RWPE1 (cell line): ENCODE results near the gene LY6G6D.

Source experiments
- CTCF ChIA-PET: fragments of 350-600 bp; sonication (Branson Sonifier 250); formaldehyde crosslinking; extraction: SDS; loops from one replicate; lab custom pipeline; 2021; lab: Yijun Ruan, JAX
- POLR2A ChIA-PET: fragments of 400-600 bp; formaldehyde crosslinking; extraction: SDS; loops from one replicate; lab custom pipeline; 2020; ENCODE audit warnings: antibody characterized with exemption; ENCODE audit not compliant: low non-redundant PET; lab: Yijun Ruan, JAX
- DNase-seq: peaks from one replicate; pipeline ENCODE4 v3.0.0; 2012; ENCODE audit warnings: low spot score
- H3K27ac ChIP-seq: fragments of 450-650 bp; 2 replicates; pipeline ENCODE4 v1.5.1; 2017
- CTCF ChIP-seq: fragments of 450-650 bp; conservative IDR thresholded peaks from 2 replicates; pipeline ENCODE4 v1.5.1; 2017; ENCODE audit warnings: low read depth, mild to moderate bottlenecking

LY6G6D gene

GRCh38 chr6:31687321-31687720, 27.8 kb upstream of the LY6G6D start:
- ChIA-PET CTCF (no interaction called here), POLR2A (interaction anchor here (0.6 kb wide), 1 partner anchor 293 kb away, joined by 5 read pairs; no protein-coding TSS in a partner anchor)
- no peak for DNase-seq
- TF ChIP-seq CTCF, result no peak
- peak overlapping the region; percentile 5; the same call in 1 of the 2 replicates for H3K27ac ChIP-seq

- ChIA-PET POLR2A (interaction anchor here (0.6 kb wide), 1 partner anchor 292 kb away, joined by 5 read pairs; no protein-coding TSS in a partner anchor), CTCF (no interaction called here)
- H3K27ac ChIP-seq, result peak overlapping the region; percentile 5
- DNase-seq, result no peak
- no peak for TF ChIP-seq CTCF
Observed at GRCh38 chr6:31687860-31688693, 27.1 kb upstream of the LY6G6D start.

- ChIA-PET CTCF (interaction anchor here (0.6 kb wide), 1 partner anchor 10 kb away, joined by 3 read pairs; no protein-coding TSS in a partner anchor), POLR2A (no interaction called here)
- no peak for DNase-seq
- H3K27ac ChIP-seq, result peak overlapping the region; percentile 52
- TF ChIP-seq CTCF, result no peak; the same call in 1 of the 2 replicates
Observed at GRCh38 chr6:31689249-31690110, 25.7 kb upstream of the LY6G6D start.

GRCh38 chr6:31690231-31691077, 24.7 kb upstream of the LY6G6D start:
- ChIA-PET POLR2A (no interaction called here), CTCF (interaction anchor here (0.6 to 1.0 kb wide), 5 partner anchors 11 to 192 kb away, joined by 3 to 5 read pairs (median 4); partner anchors contain the start of gene LY6G6C)
- DNase-seq, result no peak
- no peak for TF ChIP-seq CTCF
- peak overlapping the region; percentile 52 for H3K27ac ChIP-seq

- no peak for TF ChIP-seq CTCF
- DNase-seq, result no peak
- H3K27ac ChIP-seq, result peak overlapping the region; percentile 52
- POLR2A ChIA-PET, result no interaction called here
- CTCF ChIA-PET, result interaction anchor here (0.6 to 1.0 kb wide), 4 partner anchors 31 to 273 kb away, joined by 4 to 5 read pairs (median 4); partner anchors contain the start of gene LY6G6C
Observed at GRCh38 chr6:31691078-31691463, 24.1 kb upstream of the LY6G6D start.
